Breast epithelium (tissue), 3 donors: Measurements from ENCODE around the gene LIPC.

Experiments
- CTCF ChIP-seq, 3 donors: fragments of 450-650 bp; IDR thresholded peaks; one replicate each; pipeline ENCODE4 v1.5.1; 2016 to 2017; ENCODE audit warnings: antibody characterized with exemption in 3 of 3, mild to moderate bottlenecking in 3 of 3, moderate library complexity in 3 of 3
- POLR2A ChIP-seq: fragments of 450-650 bp; IDR thresholded peaks from one replicate; pipeline ENCODE4 v1.6.1; 2016; ENCODE audit warnings: antibody characterized with exemption, mild to moderate bottlenecking, moderate library complexity
- POLR2AphosphoS5 ChIP-seq, 3 donors: sonication (generic); formaldehyde crosslinking; IDR thresholded peaks; one replicate each; pipeline ENCODE4 v1.6.1; 2017; ENCODE audit warnings: antibody characterized with exemption in 3 of 3

- no peak for TF ChIP-seq CTCF (IDR thresholded peaks at IDR 0.05)
- no peak for TF ChIP-seq POLR2A
- TF ChIP-seq POLR2AphosphoS5 (IDR thresholded peaks at IDR 0.05) = no peak
Measured at GRCh38 chr15:58538901-58539300, 107.1 kb downstream of the LIPC start.
